Testis (tissue), 2 donors: ENCODE data around the gene BMP10.

Source experiments
- CTCF ChIP-seq, 3 experiments: fragments of 450-650 bp in 2 of 3; fragments of 200-600 bp in 1 of 3; sonication (generic) in 1 of 3; IDR thresholded peaks; one replicate each; pipeline ENCODE4 v1.5.1; 2016 to 2019; ENCODE audit warnings: antibody characterized with exemption in 3 of 3, mild to moderate bottlenecking in 2 of 3, moderate library complexity in 1 of 3
- POLR2A ChIP-seq: fragments of 450-650 bp; IDR thresholded peaks from one replicate; pipeline ENCODE4 v1.6.1; 2017; ENCODE audit warnings: antibody characterized with exemption, mild to moderate bottlenecking, moderate library complexity

GRCh38 chr2:68839260-68839833 lies 31.9 kb downstream of the BMP10 start:
- TF ChIP-seq CTCF (IDR thresholded peaks at IDR 0.05) = peak in 2 of 3 experiments; percentile 26 to 41
- TF ChIP-seq POLR2A = no peak
